Measurements from ENCODE around the gene SOD3. TPM values are rescaled to one million over a fixed set of nuclear protein-coding genes. Genes with fewer than 3 reads are reported as not detected.

SOD3 gene
- total and polyA plus RNA-seq, 7 experiments from 2014 or later: not detected

DNA sequence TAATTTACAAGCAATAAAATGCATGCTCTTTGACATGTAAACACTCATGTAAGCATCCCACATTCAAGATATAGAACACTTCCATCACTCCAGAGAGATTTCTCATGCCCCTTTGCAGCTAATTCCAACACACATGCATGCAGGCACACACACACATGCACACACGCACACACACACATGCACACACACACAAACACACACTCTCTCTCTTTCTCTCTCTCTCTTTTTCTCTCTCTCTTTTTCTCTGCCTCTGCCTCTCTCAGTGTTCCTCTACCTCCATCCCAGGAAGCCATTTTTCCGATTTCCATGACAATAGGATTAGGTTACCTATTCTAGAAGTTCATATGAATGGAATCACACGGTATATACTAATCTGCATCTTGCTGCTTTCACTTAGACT is 11.9 kb upstream of the SOD3 start:
- Histone ChIP-seq H3K4me1 (ENCODE audit: control insufficient read depth in 2 of 2, insufficient read depth in 2 of 2, low read length in 2 of 2) (no peaks in the 10 kb centered on the region), H3K9me3 (ENCODE audit: control insufficient read depth in 2 of 3, low read length in 3 of 3) (no peaks in the 10 kb centered on the region), H3K36me3 (ENCODE audit: control insufficient read depth in 2 of 3, insufficient read depth in 3 of 3, low read length in 3 of 3) (no peaks in the 10 kb centered on the region), H3K27ac (ENCODE audit: low read depth, low read length) (no peak overlapping the region), H3K27me3 (ENCODE audit: control insufficient read depth in 2 of 2, insufficient read depth in 2 of 2, low read length in 2 of 2) (no peaks in the 10 kb centered on the region), H3K4me3 (ENCODE audit: low read length) (no peak overlapping the region)
- Mint-ChIP-seq H3K27me3 (peaks cover 0 to 11% (median 4%) of the 10 kb centered on the region in 5 donors), H3K4me1 (no peaks in the 10 kb centered on the region), H3K27ac (no peak overlapping the region), H3K9me3 (peaks cover 0 to 17% (median 4%) of the 10 kb centered on the region in 11 donors), H3K36me3 (no peaks in the 10 kb centered on the region), H3K4me3 (no peak overlapping the region)
- POLR2A ChIA-PET: no interaction called here
- ATAC-seq (no peak), DNase-seq (no peak)
- intact Hi-C loops (cut with micrococcal nuclease): no loop called here
- CTCF ChIA-PET: no interaction called here

DNA sequence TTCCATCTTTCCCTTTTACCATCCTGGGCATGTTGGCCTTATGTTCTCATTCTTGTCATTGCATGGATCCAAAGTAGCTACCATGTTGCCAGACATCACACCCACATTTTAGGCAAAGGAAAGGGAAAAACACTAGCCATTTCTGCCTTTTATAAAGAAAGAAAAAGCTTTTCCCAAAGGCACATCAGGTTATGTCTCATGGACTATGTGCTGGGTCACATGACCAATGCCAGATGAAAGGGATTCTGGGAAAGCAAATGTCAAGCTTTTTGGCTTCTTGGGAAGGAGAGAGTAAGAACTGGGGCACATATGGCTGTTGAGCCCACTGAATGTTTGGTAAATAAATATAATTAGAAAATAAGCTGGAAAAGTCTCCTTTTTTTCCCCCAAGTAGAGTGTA is 4.3 kb upstream of the SOD3 start:
- H3K27ac Mint-ChIP-seq: no peak overlapping the region
- DNase-seq (no peak), ATAC-seq (no peak)
- H3K4me1 Mint-ChIP-seq: peaks cover 0 to 4% (median 0%) of the 10 kb centered on the region in 7 donors
- intact Hi-C loops (cut with micrococcal nuclease): no loop called here
- Histone ChIP-seq H3K27ac (ENCODE audit: low read depth, low read length) (no peak overlapping the region), H3K4me3 (ENCODE audit: low read length) (no peak overlapping the region), H3K36me3 (ENCODE audit: control insufficient read depth in 2 of 3, insufficient read depth in 3 of 3, low read length in 3 of 3) (no peaks in the 10 kb centered on the region), H3K9me3 (ENCODE audit: control insufficient read depth in 2 of 3, low read length in 3 of 3) (no peaks in the 10 kb centered on the region), H3K4me1 (ENCODE audit: control insufficient read depth in 2 of 2, insufficient read depth in 2 of 2, low read length in 2 of 2) (no peaks in the 10 kb centered on the region), H3K27me3 (ENCODE audit: control insufficient read depth in 2 of 2, insufficient read depth in 2 of 2, low read length in 2 of 2) (no peaks in the 10 kb centered on the region)
- ChIA-PET POLR2A (no interaction called here), CTCF (no interaction called here)
- H3K36me3 Mint-ChIP-seq: no peaks in the 10 kb centered on the region
- H3K9me3 Mint-ChIP-seq: peaks cover 2 to 20% (median 6%) of the 10 kb centered on the region in 11 donors
- peaks cover 0 to 43% (median 21%) of the 10 kb centered on the region in 5 donors for H3K27me3 Mint-ChIP-seq
- H3K4me3 Mint-ChIP-seq: no peak overlapping the region

DNA sequence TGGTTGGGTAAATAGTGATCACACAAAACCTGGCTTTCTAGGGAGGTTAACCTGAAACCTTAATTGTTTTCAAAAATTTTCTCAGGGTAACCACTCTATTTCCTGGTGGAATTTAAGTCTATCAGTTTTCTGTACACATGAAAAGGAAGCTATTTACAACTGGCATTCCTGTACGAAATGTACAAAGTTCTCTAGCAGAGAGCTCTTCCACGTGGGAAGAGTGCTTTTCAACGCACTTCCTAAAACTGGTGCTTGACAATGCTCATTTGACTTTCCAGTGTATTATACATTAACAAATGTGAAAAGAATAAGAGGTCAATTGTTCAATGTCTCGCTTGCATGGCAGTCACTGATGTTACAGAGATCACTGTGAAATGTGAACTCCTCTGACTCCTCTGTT is 2.8 kb upstream of the SOD3 start:
- no peaks in the 10 kb centered on the region for H3K36me3 Mint-ChIP-seq
- no peak overlapping the region for H3K4me3 Mint-ChIP-seq
- no peak for DNase-seq
- Histone ChIP-seq H3K4me1 (ENCODE audit: control insufficient read depth in 2 of 2, insufficient read depth in 2 of 2, low read length in 2 of 2) (no peaks in the 10 kb centered on the region), H3K9me3 (ENCODE audit: control insufficient read depth in 2 of 3, low read length in 3 of 3) (no peaks in the 10 kb centered on the region), H3K27me3 (ENCODE audit: control insufficient read depth in 2 of 2, insufficient read depth in 2 of 2, low read length in 2 of 2) (no peaks in the 10 kb centered on the region), H3K36me3 (ENCODE audit: control insufficient read depth in 2 of 3, insufficient read depth in 3 of 3, low read length in 3 of 3) (no peaks in the 10 kb centered on the region), H3K4me3 (ENCODE audit: low read length) (no peak overlapping the region), H3K27ac (ENCODE audit: low read depth, low read length) (no peak overlapping the region)
- H3K4me1 Mint-ChIP-seq: peaks cover 0 to 4% (median 0%) of the 10 kb centered on the region in 7 donors
- POLR2A ChIA-PET: no interaction called here
- CTCF ChIA-PET: no interaction called here
- peaks cover 0 to 15% (median 6%) of the 10 kb centered on the region in 11 donors for H3K9me3 Mint-ChIP-seq
- H3K27me3 Mint-ChIP-seq: peaks cover 0 to 49% (median 24%) of the 10 kb centered on the region in 5 donors
- intact Hi-C loops (cut with micrococcal nuclease): no loop called here
- H3K27ac Mint-ChIP-seq: no peak overlapping the region
- no peak for ATAC-seq

DNA sequence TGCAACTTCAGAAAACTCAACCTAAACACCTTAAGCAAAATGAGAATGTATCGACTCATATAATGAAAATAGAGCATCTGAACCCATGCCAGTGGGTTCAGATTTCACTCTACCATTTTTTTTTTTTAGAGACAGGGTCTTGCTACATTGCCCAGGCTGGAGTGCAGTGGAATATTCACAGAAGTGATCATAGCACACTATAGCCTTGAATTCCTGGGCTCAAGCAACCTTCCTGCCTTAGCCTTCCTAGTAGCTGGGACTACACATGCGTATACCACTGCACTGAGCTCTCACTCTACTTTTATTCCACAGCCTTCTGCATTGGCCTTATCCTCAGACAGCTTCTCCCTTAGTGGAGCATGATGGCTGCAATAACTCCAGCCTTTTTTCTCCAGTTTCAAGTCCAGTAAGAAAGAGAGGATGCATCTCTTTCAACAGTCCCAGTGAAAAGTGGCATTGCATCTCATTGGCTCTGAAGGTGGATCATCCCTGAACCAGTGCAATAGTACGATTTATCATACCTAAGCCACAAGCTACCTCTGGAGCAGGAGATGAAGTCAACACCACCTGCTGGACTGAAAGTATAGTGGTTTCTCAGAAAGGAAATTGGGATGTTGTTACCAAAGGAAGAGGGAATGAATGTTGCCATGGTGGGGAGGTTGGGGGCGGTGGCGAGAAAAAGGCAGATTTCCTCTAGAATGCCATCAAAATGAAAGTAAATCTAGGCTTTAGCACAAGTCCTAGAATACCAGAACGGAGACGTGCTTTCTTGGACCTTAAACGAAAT is 2.0 kb upstream of the SOD3 start:
- peaks cover 6 to 53% (median 27%) of the 10 kb centered on the region in 5 donors for H3K27me3 Mint-ChIP-seq
- no peak overlapping the region for H3K27ac Mint-ChIP-seq
- Histone ChIP-seq H3K27me3 (ENCODE audit: control insufficient read depth in 2 of 2, insufficient read depth in 2 of 2, low read length in 2 of 2) (no peaks in the 10 kb centered on the region), H3K27ac (ENCODE audit: low read depth, low read length) (no peak overlapping the region), H3K9me3 (ENCODE audit: control insufficient read depth in 2 of 3, low read length in 3 of 3) (no peaks in the 10 kb centered on the region), H3K36me3 (ENCODE audit: control insufficient read depth in 2 of 3, insufficient read depth in 3 of 3, low read length in 3 of 3) (no peaks in the 10 kb centered on the region), H3K4me1 (ENCODE audit: control insufficient read depth in 2 of 2, insufficient read depth in 2 of 2, low read length in 2 of 2) (no peaks in the 10 kb centered on the region), H3K4me3 (ENCODE audit: low read length) (no peak overlapping the region)
- H3K9me3 Mint-ChIP-seq: peaks cover 2 to 12% (median 4%) of the 10 kb centered on the region in 11 donors
- ATAC-seq: no peak
- H3K4me3 Mint-ChIP-seq: no peak overlapping the region
- ChIA-PET POLR2A (no interaction called here), CTCF (no interaction called here)
- H3K36me3 Mint-ChIP-seq: peaks cover 0 to 2% (median 0%) of the 10 kb centered on the region in 5 donors
- intact Hi-C loops (cut with micrococcal nuclease): no loop called here
- H3K4me1 Mint-ChIP-seq: peaks cover 0 to 4% (median 0%) of the 10 kb centered on the region in 7 donors
- DNase-seq: no peak

DNA sequence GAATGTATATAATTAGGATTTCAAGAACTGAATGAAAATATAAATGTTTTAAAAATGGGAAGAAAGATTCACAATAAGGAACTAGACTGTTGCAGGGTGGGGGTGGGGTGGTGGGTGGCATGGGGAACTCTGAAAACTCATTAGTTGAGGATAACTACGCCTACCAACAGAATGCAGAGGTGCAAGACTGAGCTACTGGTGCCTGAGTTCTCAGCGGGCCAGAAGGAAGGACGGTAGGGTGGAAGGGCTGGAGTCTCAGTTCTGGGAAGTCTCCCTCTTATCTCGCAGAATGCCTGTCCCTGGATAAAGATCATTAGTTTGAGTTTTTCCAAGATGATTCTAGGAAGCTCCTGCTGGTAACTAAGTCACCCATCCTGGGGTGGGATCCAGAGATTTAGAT is 1.3 kb upstream of the SOD3 start:
- Histone ChIP-seq H3K27me3 (ENCODE audit: control insufficient read depth in 2 of 2, insufficient read depth in 2 of 2, low read length in 2 of 2) (no peaks in the 10 kb centered on the region), H3K4me3 (ENCODE audit: low read length) (no peak overlapping the region), H3K4me1 (ENCODE audit: control insufficient read depth in 2 of 2, insufficient read depth in 2 of 2, low read length in 2 of 2) (no peaks in the 10 kb centered on the region), H3K9me3 (ENCODE audit: control insufficient read depth in 2 of 3, low read length in 3 of 3) (no peaks in the 10 kb centered on the region), H3K36me3 (ENCODE audit: control insufficient read depth in 2 of 3, insufficient read depth in 3 of 3, low read length in 3 of 3) (no peaks in the 10 kb centered on the region), H3K27ac (ENCODE audit: low read depth, low read length) (no peak overlapping the region)
- DNase-seq: no peak
- ChIA-PET POLR2A (no interaction called here), CTCF (no interaction called here)
- intact Hi-C loops (cut with micrococcal nuclease): no loop called here
- H3K36me3 Mint-ChIP-seq: peaks cover 0 to 8% (median 0%) of the 10 kb centered on the region in 5 donors
- H3K4me3 Mint-ChIP-seq: no peak overlapping the region
- H3K27ac Mint-ChIP-seq: no peak overlapping the region
- peaks cover 13 to 55% (median 32%) of the 10 kb centered on the region in 5 donors for H3K27me3 Mint-ChIP-seq
- no peak for ATAC-seq
- peaks cover 0 to 9% (median 0%) of the 10 kb centered on the region in 7 donors for H3K4me1 Mint-ChIP-seq
- H3K9me3 Mint-ChIP-seq: peaks cover 0 to 15% (median 5%) of the 10 kb centered on the region in 11 donors

DNA sequence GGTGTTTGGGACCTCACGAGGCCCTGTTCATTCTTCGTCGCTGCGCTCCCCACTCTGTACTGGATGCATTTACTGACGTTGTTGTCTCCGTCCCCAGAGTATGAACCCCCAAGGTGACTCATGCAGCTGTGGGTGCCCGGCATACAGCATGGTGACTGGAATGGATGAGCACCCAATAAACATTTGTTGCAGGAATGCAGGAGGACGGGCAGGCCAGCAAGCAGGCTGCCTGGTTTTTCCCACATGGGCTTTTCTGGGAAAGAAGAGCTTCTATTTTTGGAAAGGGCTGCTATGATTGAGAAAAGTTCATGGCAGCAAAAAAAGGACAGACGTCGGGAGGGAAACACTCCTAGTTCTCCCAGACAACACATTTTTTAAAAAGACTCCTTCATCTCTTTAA is 893 bp upstream of the SOD3 start:
- peaks cover 0 to 9% (median 0%) of the 10 kb centered on the region in 7 donors for H3K4me1 Mint-ChIP-seq
- Histone ChIP-seq H3K27ac (ENCODE audit: low read depth, low read length) (no peak overlapping the region), H3K27me3 (ENCODE audit: control insufficient read depth in 2 of 2, insufficient read depth in 2 of 2, low read length in 2 of 2) (no peaks in the 10 kb centered on the region), H3K9me3 (ENCODE audit: control insufficient read depth in 2 of 3, low read length in 3 of 3) (no peaks in the 10 kb centered on the region), H3K36me3 (ENCODE audit: control insufficient read depth in 2 of 3, insufficient read depth in 3 of 3, low read length in 3 of 3) (no peaks in the 10 kb centered on the region), H3K4me1 (ENCODE audit: control insufficient read depth in 2 of 2, insufficient read depth in 2 of 2, low read length in 2 of 2) (no peaks in the 10 kb centered on the region), H3K4me3 (ENCODE audit: low read length) (no peak overlapping the region)
- CTCF ChIA-PET: no interaction called here
- H3K27ac Mint-ChIP-seq: no peak overlapping the region
- H3K27me3 Mint-ChIP-seq: peaks cover 16 to 55% (median 33%) of the 10 kb centered on the region in 5 donors
- ATAC-seq (no peak), DNase-seq (no peak)
- H3K9me3 Mint-ChIP-seq: peaks cover 0 to 13% (median 4%) of the 10 kb centered on the region in 11 donors
- intact Hi-C loops (cut with micrococcal nuclease): no loop called here
- no peak overlapping the region for H3K4me3 Mint-ChIP-seq
- POLR2A ChIA-PET: no interaction called here
- H3K36me3 Mint-ChIP-seq: peaks cover 0 to 8% (median 0%) of the 10 kb centered on the region in 5 donors

Measured in naive thymus-derived CD4-positive, alpha-beta T cell (primary cell).